Keratinocyte (primary cell): ENCODE data around the gene ATXN7L3. TPM values are rescaled to one million over a fixed set of nuclear protein-coding genes. Genes with fewer than 3 reads are reported as not detected.

Experiments used
- DNase-seq: peaks from one replicate; pipeline ENCODE4 v3.0.0-alpha.2; 2011; ENCODE audit warnings: low read depth, missing footprints, low spot score
- FAIRE-seq: peaks from 2 replicates; lab custom pipeline; 2011; peaks lifted over from hg19 to GRCh38; lab: Jason Lieb, UNC
- H2AFZ ChIP-seq: 2 replicates; pipeline ENCODE4 v1.6.0; 2012; ENCODE audit warnings: low read length, control low read depth, inconsistent platforms; ENCODE audit not compliant: control insufficient read depth
- H3K27ac ChIP-seq: 2 replicates; pipeline ENCODE4 v1.5.1; 2011; ENCODE audit warnings: low read length; ENCODE audit not compliant: control insufficient read depth, insufficient read depth
- H3K27me3 ChIP-seq: 3 replicates; pipeline ENCODE4 v1.6.0; 2011; ENCODE audit warnings: low read length; ENCODE audit not compliant: control insufficient read depth, insufficient read depth; ENCODE audit errors: extremely low read depth
- H3K36me3 ChIP-seq, 2 experiments: 2 replicates in 1 of 2; 3 replicates in 1 of 2; pipeline ENCODE4 v1.5.1; 2011; ENCODE audit warnings: low read length in 2 of 2, mild to moderate bottlenecking in 1 of 2; ENCODE audit not compliant: control insufficient read depth in 2 of 2, insufficient read depth in 2 of 2; ENCODE audit errors: extremely low read depth in 1 of 2
- H3K4me1 ChIP-seq: 3 replicates; pipeline ENCODE4 v1.5.1; 2011; ENCODE audit warnings: low read length; ENCODE audit not compliant: control insufficient read depth, insufficient read depth; ENCODE audit errors: extremely low read depth
- H3K4me2 ChIP-seq: 3 replicates; pipeline ENCODE4 v1.6.0; 2011; ENCODE audit warnings: low read depth, low read length; ENCODE audit not compliant: control insufficient read depth, insufficient read depth; ENCODE audit errors: extremely low read depth
- H3K4me3 ChIP-seq, 3 experiments: fragments of 200-600 bp in 1 of 3; sonication (generic) in 1 of 3; 2 replicates in 2 of 3; 3 replicates in 1 of 3; pipeline ENCODE4 v1.5.1; 2011 to 2016; ENCODE audit warnings: low read length in 3 of 3, mild to moderate bottlenecking in 3 of 3, control low read depth in 2 of 3, inconsistent platforms in 1 of 3, low read depth in 1 of 3, mixed read lengths in 1 of 3, mixed run types in 1 of 3, moderate library complexity in 1 of 3; ENCODE audit not compliant: control insufficient read depth in 2 of 3, insufficient read depth in 2 of 3; ENCODE audit errors: extremely low read depth in 1 of 3
- H3K79me2 ChIP-seq: 2 replicates; pipeline ENCODE4 v1.6.0; 2012; ENCODE audit warnings: low read length; ENCODE audit not compliant: control insufficient read depth, insufficient read depth
- H3K9ac ChIP-seq: 3 replicates; pipeline ENCODE4 v1.6.0; 2011; ENCODE audit warnings: low read length; ENCODE audit not compliant: control insufficient read depth, insufficient read depth; ENCODE audit errors: extremely low read depth
- H3K9me1 ChIP-seq: 3 replicates; pipeline ENCODE4 v1.6.0; 2011; ENCODE audit warnings: low read length; ENCODE audit not compliant: control insufficient read depth, insufficient read depth; ENCODE audit errors: extremely low read depth
- H3K9me3 ChIP-seq: 2 replicates; pipeline ENCODE4 v1.5.1; 2012; ENCODE audit warnings: low read depth, low read length; ENCODE audit not compliant: control insufficient read depth
- H4K20me1 ChIP-seq: 3 replicates; pipeline ENCODE4 v1.6.0; 2011; ENCODE audit warnings: low read length; ENCODE audit not compliant: control insufficient read depth, insufficient read depth; ENCODE audit errors: extremely low read depth
- CTCF ChIP-seq, 3 experiments: IDR thresholded peaks in 1 of 3; conservative IDR thresholded peaks in 1 of 3; optimal IDR thresholded peaks in 1 of 3; 2 replicates in 2 of 3; 3 replicates in 1 of 3; pipeline versions ENCODE3 to v1.5.1; 2011; ENCODE audit warnings: low read length in 3 of 3, mild to moderate bottlenecking in 3 of 3, moderate library complexity in 2 of 3, control low read depth in 1 of 3, inconsistent platforms in 1 of 3; ENCODE audit not compliant: insufficient read depth in 2 of 3; ENCODE audit errors: extremely low read depth in 1 of 3
- EZH2 ChIP-seq: IDR thresholded peaks from one replicate; pipeline ENCODE4 v1.6.1; 2012; ENCODE audit warnings: inconsistent platforms, mild to moderate bottlenecking, low read length, moderate library complexity
- dilution Hi-C: fragments of 300-500 bp; cut with MboI; formaldehyde crosslinking; loops from one replicate; pipeline ENCODE4 v1.7.0; 2020; ENCODE audit warnings: low sequenced_read_pairs; ENCODE audit not compliant: extremely low pct_ligation_motif_present
- polyA plus RNA-seq, 5 experiments: library from polyadenylated mRNA; depleted of rRNA in 3 of 5; stranded (reverse) in 3 of 5; stranded (forward) in 1 of 5; unstranded in 1 of 5; fragments of >200 nt; gene quantifications; 1 replicate in 1 of 5; 2 replicates in 3 of 5; 3 replicates in 1 of 5; pipeline versions ENCODE4 v1.2.1 to v1.2.3, GENCODE V29; 2011 to 2012; ENCODE audit warnings: missing spikeins in 2 of 5, low read depth in 1 of 5, low replicate concordance in 1 of 5

Gene ATXN7L3
- polyA plus RNA-seq, 1 donor (not counting 4 experiments of a cell fraction or from before 2014, with no cell fraction given), result 32.8 TPM

DNA sequence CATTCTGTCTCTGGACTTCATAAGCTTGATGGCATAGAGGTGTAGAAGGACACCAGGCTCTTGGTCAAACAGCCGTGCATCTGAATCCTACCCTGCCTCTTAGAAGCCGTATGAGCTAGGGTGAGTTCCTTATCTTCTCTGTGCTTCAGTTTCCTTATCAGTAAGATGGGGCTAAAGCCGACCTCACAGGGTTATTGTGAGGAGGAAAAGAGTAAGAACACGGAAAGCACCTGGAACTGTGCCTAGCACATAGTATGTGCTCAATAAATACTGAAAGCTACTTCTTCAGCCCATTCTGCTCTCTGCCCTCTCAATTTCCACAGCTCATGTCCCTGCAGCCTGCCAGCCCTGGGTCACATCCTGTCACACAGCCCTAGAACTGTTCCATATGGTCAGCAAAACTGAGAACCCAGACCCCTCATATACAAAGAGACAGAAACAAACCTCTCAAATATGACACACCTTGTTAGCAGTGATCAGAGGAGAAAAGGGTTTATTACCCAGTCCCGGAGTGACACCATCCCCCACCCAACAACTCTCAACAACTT, 36.8 kb upstream of the ATXN7L3 start:
- Histone ChIP-seq H3K27ac (no peak overlapping the region), H4K20me1 (no peaks in the 10 kb centered on the region), H3K4me2 (no peak overlapping the region), H3K9me3 (no peaks in the 10 kb centered on the region), H2AFZ (no peak overlapping the region), H3K4me1 (peaks cover 18% of the 10 kb centered on the region), H3K36me3 (no peaks in the 10 kb centered on the region), H3K27me3 (no peaks in the 10 kb centered on the region), H3K79me2 (no peaks in the 10 kb centered on the region), H3K4me3 (no peak overlapping the region), H3K9ac (no peak overlapping the region), H3K9me1 (no peaks in the 10 kb centered on the region)
- FAIRE-seq (no peak), DNase-seq (no peak)
- no peak for TF ChIP-seq EZH2
- no peak for TF ChIP-seq CTCF (optimal IDR thresholded peaks at IDR 0.05 in 1 of 3, IDR thresholded peaks at IDR 0.05 in 1 of 3, conservative IDR thresholded peaks at IDR 0.05 in 1 of 3; ENCODE audit: extremely low read depth in 1 of 3, insufficient read depth in 2 of 3, low read length in 3 of 3)
- dilution Hi-C loops, result no loop called here

- no peak overlapping the region for H2AFZ ChIP-seq
- DNase-seq (peak; percentile 79), FAIRE-seq (peak; percentile 97)
- no peak for TF ChIP-seq CTCF (optimal IDR thresholded peaks at IDR 0.05 in 1 of 3, IDR thresholded peaks at IDR 0.05 in 1 of 3, conservative IDR thresholded peaks at IDR 0.05 in 1 of 3; ENCODE audit: extremely low read depth in 1 of 3, insufficient read depth in 2 of 3, low read length in 3 of 3)
- no peak for TF ChIP-seq EZH2
- no peaks in the 10 kb centered on the region for H3K36me3 ChIP-seq
- dilution Hi-C loops, result no loop called here
- H3K79me2 ChIP-seq, result no peaks in the 10 kb centered on the region
- peak overlapping the region; percentile 63 for H3K4me2 ChIP-seq
- H3K4me3 ChIP-seq, result no peak overlapping the region
- H3K9ac ChIP-seq, result peak overlapping the region; percentile 28
- H3K27ac ChIP-seq, result peak overlapping the region; percentile 62
- H3K4me1 ChIP-seq, result peaks cover 18% of the 10 kb centered on the region
- no peaks in the 10 kb centered on the region for H3K27me3 ChIP-seq
- no peaks in the 10 kb centered on the region for H3K9me3 ChIP-seq
- no peaks in the 10 kb centered on the region for H4K20me1 ChIP-seq
- no peaks in the 10 kb centered on the region for H3K9me1 ChIP-seq
Observed at GRCh38 chr17:44235583-44235936, 35.9 kb upstream of the ATXN7L3 start.
